Memory B cell (primary cell): ENCODE measurements around the gene IL36A.

ENCODE experiments used
- ATAC-seq: fragments of 150-1000 bp; cut with Tn5 transposase; 2 replicates; pipeline ENCODE4 v1.10.0; 2021; ENCODE audit warnings: low read depth, mild to moderate bottlenecking, moderate library complexity
- DNase-seq, 2 donors: peaks; one replicate each; pipeline ENCODE4 v3.0.0; 2022; ENCODE audit warnings: low spot score in 2 of 2
- H3K27ac Mint-ChIP-seq: one replicate; pipeline ENCODE4 v1.8.0; 2022; ENCODE audit warnings: mild to moderate bottlenecking, moderate library complexity, mixed read lengths
- H3K27me3 Mint-ChIP-seq: one replicate; pipeline ENCODE4 v1.8.0; 2022; ENCODE audit warnings: mixed read lengths
- H3K36me3 Mint-ChIP-seq: one replicate; pipeline ENCODE4 v1.8.0; 2022; ENCODE audit warnings: mild to moderate bottlenecking, mixed read lengths
- H3K4me1 Mint-ChIP-seq: one replicate; pipeline ENCODE4 v1.8.0; 2022; ENCODE audit warnings: mixed read lengths
- H3K4me3 Mint-ChIP-seq: one replicate; pipeline ENCODE4 v1.8.0; 2022; ENCODE audit warnings: mild to moderate bottlenecking, moderate library complexity, mixed read lengths
- H3K9me3 Mint-ChIP-seq: one replicate; pipeline ENCODE4 v1.8.0; 2022; ENCODE audit warnings: mixed read lengths

Gene IL36A

GRCh38 chr2:113015042-113015441 is 9.8 kb downstream of the IL36A start:
- no peaks in the 10 kb centered on the region for H3K4me1 Mint-ChIP-seq
- ATAC-seq (no peak), DNase-seq (no peak)
- H3K9me3 Mint-ChIP-seq: peaks cover 14% of the 10 kb centered on the region
- H3K4me3 Mint-ChIP-seq: no peak overlapping the region
- H3K27me3 Mint-ChIP-seq: peaks cover 31% of the 10 kb centered on the region
- peaks cover 10% of the 10 kb centered on the region for H3K36me3 Mint-ChIP-seq
- H3K27ac Mint-ChIP-seq: no peak overlapping the region

- no peak overlapping the region for H3K27ac Mint-ChIP-seq
- H3K27me3 Mint-ChIP-seq: peaks cover 29% of the 10 kb centered on the region
- peaks cover 14% of the 10 kb centered on the region for H3K9me3 Mint-ChIP-seq
- no peak for DNase-seq
- H3K4me3 Mint-ChIP-seq: no peak overlapping the region
- ATAC-seq: no peak
- H3K36me3 Mint-ChIP-seq: peaks cover 10% of the 10 kb centered on the region
- H3K4me1 Mint-ChIP-seq: no peaks in the 10 kb centered on the region
Observed at GRCh38 chr2:113015655-113016054, 10.4 kb downstream of the IL36A start.

GRCh38 chr2:113018509-113018908 is 13.2 kb downstream of the IL36A start:
- peaks cover 14% of the 10 kb centered on the region for H3K9me3 Mint-ChIP-seq
- no peak for ATAC-seq
- H3K27me3 Mint-ChIP-seq: peaks cover 32% of the 10 kb centered on the region
- DNase-seq: no peak
- peaks cover 10% of the 10 kb centered on the region for H3K36me3 Mint-ChIP-seq
- H3K27ac Mint-ChIP-seq: no peak overlapping the region
- H3K4me1 Mint-ChIP-seq: no peaks in the 10 kb centered on the region
- H3K4me3 Mint-ChIP-seq: no peak overlapping the region

GRCh38 chr2:113021312-113021711 is 16.1 kb downstream of the IL36A start:
- H3K9me3 Mint-ChIP-seq: peaks cover 14% of the 10 kb centered on the region

DNA sequence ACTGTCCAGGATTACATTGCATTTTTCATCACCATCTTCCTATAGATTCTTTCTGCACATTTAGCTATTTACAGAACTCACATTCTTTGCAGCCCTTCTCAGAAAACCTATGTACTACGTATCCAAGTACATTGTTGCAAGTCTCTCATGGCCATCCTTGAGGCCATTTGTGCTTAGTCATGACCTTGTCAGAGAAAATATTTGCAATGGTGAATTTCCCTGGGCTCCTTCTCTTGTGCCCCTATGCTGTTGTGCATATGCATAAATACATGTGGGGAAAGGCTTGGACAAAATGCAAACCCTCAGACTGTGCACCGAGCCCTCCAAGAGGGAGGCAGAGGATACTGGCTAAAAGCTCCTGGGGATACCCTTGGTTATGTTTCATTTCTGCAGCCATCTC is 19.5 kb downstream of the IL36A start:
- no peaks in the 10 kb centered on the region for H3K36me3 Mint-ChIP-seq
- H3K27ac Mint-ChIP-seq: no peak overlapping the region
- ATAC-seq (no peak), DNase-seq (no peak)
- H3K27me3 Mint-ChIP-seq: peaks cover 29% of the 10 kb centered on the region
- H3K4me1 Mint-ChIP-seq: peaks cover 7% of the 10 kb centered on the region
- H3K9me3 Mint-ChIP-seq: peaks cover under 1% of the 10 kb centered on the region
- H3K4me3 Mint-ChIP-seq: no peak overlapping the region

More at GRCh38 chr2:113021312-113021711, 16.1 kb downstream of the IL36A start:
- Mint-ChIP-seq H3K36me3 (peaks cover 10% of the 10 kb centered on the region), H3K27me3 (peaks cover 43% of the 10 kb centered on the region), H3K4me3 (no peak overlapping the region), H3K27ac (no peak overlapping the region), H3K4me1 (peaks cover 7% of the 10 kb centered on the region)
- DNase-seq (no peak), ATAC-seq (no peak)

- peaks cover 7% of the 10 kb centered on the region for H3K4me1 Mint-ChIP-seq
- DNase-seq: no peak
- ATAC-seq: peak; percentile 81
- no peak overlapping the region for H3K27ac Mint-ChIP-seq
- H3K9me3 Mint-ChIP-seq: no peaks in the 10 kb centered on the region
- peaks cover 32% of the 10 kb centered on the region for H3K27me3 Mint-ChIP-seq
- no peaks in the 10 kb centered on the region for H3K36me3 Mint-ChIP-seq
- H3K4me3 Mint-ChIP-seq: no peak overlapping the region
Observed at GRCh38 chr2:113025737-113026136, 20.5 kb downstream of the IL36A start.

DNA sequence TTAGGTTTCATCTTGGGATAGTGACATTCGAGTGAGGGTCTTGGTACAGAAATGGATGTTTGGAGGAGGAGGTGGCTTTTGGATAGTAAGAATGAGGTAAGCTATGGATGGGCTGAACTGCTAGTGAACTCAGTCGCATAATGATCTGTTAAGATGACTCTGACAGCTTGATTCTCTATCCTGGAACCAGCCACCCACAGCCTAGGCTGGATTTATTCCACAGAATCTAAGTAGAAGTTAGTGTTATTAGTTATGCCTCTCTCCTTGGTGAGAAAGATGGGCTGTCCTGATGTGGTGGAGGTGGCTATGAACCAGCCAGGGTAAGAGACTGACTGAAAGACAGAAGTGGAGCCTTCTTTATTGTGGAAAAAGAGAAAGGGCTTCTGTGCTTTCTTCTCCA is 22.4 kb downstream of the IL36A start:
- H3K36me3 Mint-ChIP-seq: no peaks in the 10 kb centered on the region
- DNase-seq (no peak), ATAC-seq (no peak)
- no peak overlapping the region for H3K4me3 Mint-ChIP-seq
- H3K27me3 Mint-ChIP-seq: peaks cover 28% of the 10 kb centered on the region
- H3K27ac Mint-ChIP-seq: no peak overlapping the region
- peaks cover 7% of the 10 kb centered on the region for H3K4me1 Mint-ChIP-seq
- no peaks in the 10 kb centered on the region for H3K9me3 Mint-ChIP-seq

GRCh38 chr2:113028112-113028511 is 22.9 kb downstream of the IL36A start:
- Mint-ChIP-seq H3K4me3 (no peak overlapping the region), H3K36me3 (no peaks in the 10 kb centered on the region), H3K9me3 (no peaks in the 10 kb centered on the region), H3K27ac (no peak overlapping the region), H3K27me3 (peaks cover 28% of the 10 kb centered on the region), H3K4me1 (peaks cover 7% of the 10 kb centered on the region)
- DNase-seq: no peak
- ATAC-seq: no peak

- Mint-ChIP-seq H3K9me3 (no peaks in the 10 kb centered on the region), H3K27ac (no peak overlapping the region), H3K36me3 (no peaks in the 10 kb centered on the region), H3K4me3 (no peak overlapping the region), H3K27me3 (peaks cover 19% of the 10 kb centered on the region), H3K4me1 (no peaks in the 10 kb centered on the region)
- no peak for ATAC-seq
- no peak for DNase-seq
Observed at GRCh38 chr2:113032737-113033136, 27.5 kb downstream of the IL36A start.

- no peak overlapping the region for H3K4me3 Mint-ChIP-seq
- H3K4me1 Mint-ChIP-seq: no peaks in the 10 kb centered on the region
- no peaks in the 10 kb centered on the region for H3K9me3 Mint-ChIP-seq
- no peak for DNase-seq
- H3K36me3 Mint-ChIP-seq: no peaks in the 10 kb centered on the region
- no peak for ATAC-seq
- peaks cover 18% of the 10 kb centered on the region for H3K27me3 Mint-ChIP-seq
- no peak overlapping the region for H3K27ac Mint-ChIP-seq
Observed at GRCh38 chr2:113034016-113034415, 28.8 kb downstream of the IL36A start.

- H3K27me3 Mint-ChIP-seq: peaks cover 7% of the 10 kb centered on the region
Observed at GRCh38 chr2:113036763-113037162, 31.5 kb downstream of the IL36A start.

GRCh38 chr2:113038291-113038690 is 33.0 kb downstream of the IL36A start:
- ATAC-seq: no peak
- no peaks in the 10 kb centered on the region for H3K4me1 Mint-ChIP-seq
- DNase-seq: no peak
- no peak overlapping the region for H3K27ac Mint-ChIP-seq
- H3K9me3 Mint-ChIP-seq: peaks cover 3% of the 10 kb centered on the region
- no peaks in the 10 kb centered on the region for H3K36me3 Mint-ChIP-seq
- peaks cover 7% of the 10 kb centered on the region for H3K27me3 Mint-ChIP-seq
- H3K4me3 Mint-ChIP-seq: no peak overlapping the region

More at GRCh38 chr2:113036763-113037162, 31.5 kb downstream of the IL36A start:
- Mint-ChIP-seq H3K36me3 (no peaks in the 10 kb centered on the region), H3K4me3 (no peak overlapping the region), H3K27ac (no peak overlapping the region), H3K9me3 (no peaks in the 10 kb centered on the region), H3K4me1 (no peaks in the 10 kb centered on the region)
- no peak for ATAC-seq
- DNase-seq: no peak

GRCh38 chr2:113039158-113039557 is 33.9 kb downstream of the IL36A start:
- H3K27ac Mint-ChIP-seq: no peak overlapping the region
- H3K9me3 Mint-ChIP-seq: peaks cover 3% of the 10 kb centered on the region
- H3K36me3 Mint-ChIP-seq: no peaks in the 10 kb centered on the region
- H3K4me3 Mint-ChIP-seq: no peak overlapping the region
- H3K27me3 Mint-ChIP-seq: peaks cover 5% of the 10 kb centered on the region
- DNase-seq (no peak), ATAC-seq (no peak)
- H3K4me1 Mint-ChIP-seq: no peaks in the 10 kb centered on the region

DNA sequence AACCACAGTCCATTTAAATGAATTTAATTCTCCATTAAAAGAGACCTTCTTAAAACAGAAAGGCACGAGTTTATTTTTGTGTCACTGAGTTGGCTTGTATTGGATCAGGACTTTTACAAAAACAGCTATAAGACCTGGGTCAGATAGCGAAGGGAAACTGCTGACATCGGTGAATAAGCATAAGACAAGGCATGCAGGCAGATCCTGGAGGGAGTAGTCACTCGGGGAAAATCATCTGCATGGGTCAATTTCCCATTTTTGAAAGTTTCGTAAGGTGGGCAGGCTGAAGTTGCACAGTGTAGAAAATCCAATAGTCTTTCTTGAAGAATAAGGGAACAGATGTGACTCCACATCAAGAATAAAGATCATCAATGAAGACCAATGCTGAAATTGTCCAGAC is 34.5 kb downstream of the IL36A start:
- DNase-seq (no peak), ATAC-seq (no peak)
- Mint-ChIP-seq H3K9me3 (peaks cover 3% of the 10 kb centered on the region), H3K4me1 (no peaks in the 10 kb centered on the region), H3K27me3 (peaks cover 4% of the 10 kb centered on the region), H3K36me3 (no peaks in the 10 kb centered on the region), H3K27ac (no peak overlapping the region), H3K4me3 (no peak overlapping the region)

DNA sequence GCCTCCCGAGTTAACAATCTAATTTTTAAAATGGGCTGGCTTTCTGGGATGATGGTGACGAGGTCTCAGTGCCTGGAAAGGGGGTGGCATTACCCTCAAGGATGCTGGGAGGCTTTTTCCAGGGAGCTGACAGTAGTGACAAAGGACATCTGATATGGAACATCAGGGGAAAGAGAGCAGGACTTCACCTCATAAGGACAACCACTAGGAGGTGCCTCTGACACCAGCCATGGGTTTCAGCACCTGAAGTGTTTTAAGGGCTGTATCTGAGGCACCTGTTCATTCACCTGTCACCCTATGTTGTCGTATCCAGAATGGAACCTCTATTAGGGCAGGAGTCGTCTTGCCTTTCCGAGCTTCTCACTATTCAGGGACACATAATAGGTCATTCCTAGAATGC is 36.6 kb downstream of the IL36A start:
- peaks cover 4% of the 10 kb centered on the region for H3K27me3 Mint-ChIP-seq
- no peak for ATAC-seq
- H3K36me3 Mint-ChIP-seq: no peaks in the 10 kb centered on the region
- H3K27ac Mint-ChIP-seq: no peak overlapping the region
- no peak for DNase-seq
- H3K4me3 Mint-ChIP-seq: no peak overlapping the region
- H3K4me1 Mint-ChIP-seq: no peaks in the 10 kb centered on the region
- peaks cover 3% of the 10 kb centered on the region for H3K9me3 Mint-ChIP-seq
